Lung (tissue), 12 donors: ENCODE results near the gene C19orf85. TPM values are rescaled to one million over a fixed set of nuclear protein-coding genes. Genes with fewer than 3 reads are reported as not detected.

Experiments
- ATAC-seq: fragments of 200-7000 bp; cut with Tn5 transposase; one replicate; pipeline ENCODE4 v1.9.1; 2020; ENCODE audit warnings: moderate number of reproducible peaks; ENCODE audit not compliant: insufficient read depth, low FRiP score
- DNase-seq, 3 donors: peaks; one replicate each; pipeline ENCODE4 v3.0.0-alpha.2; 2013 to 2017
- H3K27ac ChIP-seq, 2 donors: one replicate each; pipeline ENCODE4 v1.5.1; 2013; ENCODE audit warnings: mild to moderate bottlenecking in 2 of 2, moderate library complexity in 2 of 2, control low read depth in 1 of 2, inconsistent platforms in 1 of 2, low read depth in 1 of 2, low read length in 1 of 2
- H3K27me3 ChIP-seq, 3 donors: one replicate each; pipeline ENCODE4 v1.5.1; 2013; ENCODE audit warnings: low read length in 2 of 3; ENCODE audit not compliant: control insufficient read depth in 3 of 3, insufficient read depth in 3 of 3
- H3K36me3 ChIP-seq, 4 donors: one replicate each; pipeline ENCODE4 v1.5.1; 2013; ENCODE audit warnings: low read length in 4 of 4, mild to moderate bottlenecking in 1 of 4, moderate library complexity in 1 of 4; ENCODE audit not compliant: control insufficient read depth in 4 of 4, insufficient read depth in 4 of 4
- H3K4me1 ChIP-seq, 5 donors: one replicate each; pipeline ENCODE4 v1.5.1; 2013; ENCODE audit warnings: low read length in 5 of 5, mild to moderate bottlenecking in 2 of 5, moderate library complexity in 1 of 5; ENCODE audit not compliant: control insufficient read depth in 5 of 5, insufficient read depth in 5 of 5
- H3K4me3 ChIP-seq: one replicate; pipeline ENCODE4 v1.5.1; 2013; ENCODE audit warnings: mild to moderate bottlenecking, control low read depth, moderate library complexity
- H3K9ac ChIP-seq, 2 donors: one replicate each; pipeline ENCODE4 v1.5.1; 2013; ENCODE audit warnings: low read length in 2 of 2, control low read depth in 1 of 2; ENCODE audit not compliant: insufficient read depth in 1 of 2
- H3K9me3 ChIP-seq, 4 donors: one replicate each; pipeline ENCODE4 v1.5.1; 2013; ENCODE audit warnings: low read length in 3 of 4, mild to moderate bottlenecking in 1 of 4, moderate library complexity in 1 of 4; ENCODE audit not compliant: control insufficient read depth in 4 of 4, insufficient read depth in 3 of 4
- CTCF ChIP-seq: IDR thresholded peaks from 2 replicates; pipeline ENCODE4 v1.5.1; 2012; ENCODE audit warnings: mild to moderate bottlenecking; ENCODE audit errors: control extremely low read depth, extremely low read depth
- WGBS, 2 donors: extraction: QIAGEN DNeasy Blood & Tissue Kit; methylation state at CpG; one replicate each; pipeline ENCODE4 v1.1.7; 2013; 5-methylcytosine and 5-hydroxymethylcytosine counted together
- polyA plus RNA-seq, 2 donors: library from polyadenylated mRNA; stranded (reverse); fragments of 200-250 nt; gene quantifications; one replicate each; pipeline ENCODE4 v1.2.1, GENCODE V29; 2013
- total RNA-seq, 2 donors: library from RNA; depleted of rRNA in 1 of 2; stranded (reverse); fragments of >200 nt in 1 of 2; gene quantifications; one replicate each; pipeline ENCODE4 v1.2.1, GENCODE V29; 2014 to 2021
- donor health status: control.
- donor health status: control.
- donor health status: Bipolar disorder and iron deficiency.
- donor health status: healthy.
- donor health status: DM: yes; HTN: yes; CAD: no.

The C19orf85 gene
- total and polyA plus RNA-seq, 4 donors, result not detected

GRCh38 chr19:55463583-55464031 is 944 bp downstream of the C19orf85 start:
- Histone ChIP-seq H3K9me3 (no peaks in the 10 kb centered on the region), H3K9ac (no peak overlapping the region), H3K4me1 (peaks cover 0 to 30% (median 2%) of the 10 kb centered on the region in 5 donors), H3K4me3 (no peak overlapping the region), H3K27ac (no peak overlapping the region), H3K27me3 (no peaks in the 10 kb centered on the region), H3K36me3 (no peaks in the 10 kb centered on the region)
- DNase-seq, result no peak
- 72 to 73% methylated on average over 15 of the region's 15 CpGs for WGBS, 2 donors
- no peak for ATAC-seq
- TF ChIP-seq CTCF, result no peak

GRCh38 chr19:55462722-55463121 is 1.8 kb downstream of the C19orf85 start:
- H3K9me3 ChIP-seq, result no peaks in the 10 kb centered on the region
- ATAC-seq (no peak), DNase-seq (no peak)
- H3K4me1 ChIP-seq, result peaks cover 0 to 30% (median 2%) of the 10 kb centered on the region in 5 donors
- H3K36me3 ChIP-seq, result no peaks in the 10 kb centered on the region
- TF ChIP-seq CTCF, result no peak
- no peak overlapping the region for H3K4me3 ChIP-seq
- H3K27me3 ChIP-seq, result no peaks in the 10 kb centered on the region
- WGBS, 2 donors, result 86 to 91% methylated on average over 11 of the region's 11 CpGs
- H3K9ac ChIP-seq, result no peak overlapping the region
- no peak overlapping the region for H3K27ac ChIP-seq

- peak overlapping the region; percentile 55 for H3K4me3 ChIP-seq
- H3K9me3 ChIP-seq, result no peaks in the 10 kb centered on the region
- DNase-seq (peak in 2 of 3 donors; percentile 66 to 68), ATAC-seq (no peak)
- 10 to 13% methylated on average over 27 of the region's 27 CpGs for WGBS, 2 donors
- H3K9ac ChIP-seq, result peak overlapping the region in 1 of 2 donors; percentile 63
- peak overlapping the region; percentile 68 to 86 for H3K27ac ChIP-seq
- H3K4me1 ChIP-seq, result peaks cover 0 to 30% (median 2%) of the 10 kb centered on the region in 5 donors
- H3K36me3 ChIP-seq, result no peaks in the 10 kb centered on the region
- H3K27me3 ChIP-seq, result no peaks in the 10 kb centered on the region
- TF ChIP-seq CTCF, result no peak
These were observed 2.5 kb downstream of the C19orf85 start for GRCh38 chr19:55461974-55462626.
